ENCODE measurements around the gene SWAP70. TPM values are rescaled to one million over a fixed set of nuclear protein-coding genes. Genes with fewer than 3 reads are reported as not detected.

SWAP70 gene
- total and polyA plus RNA-seq, 10 of the 15 experiments (the other 5 are each of a cell fraction or from before 2014, with no cell fraction given): 20.6 to 62.4 (median 41.7) TPM

DNA sequence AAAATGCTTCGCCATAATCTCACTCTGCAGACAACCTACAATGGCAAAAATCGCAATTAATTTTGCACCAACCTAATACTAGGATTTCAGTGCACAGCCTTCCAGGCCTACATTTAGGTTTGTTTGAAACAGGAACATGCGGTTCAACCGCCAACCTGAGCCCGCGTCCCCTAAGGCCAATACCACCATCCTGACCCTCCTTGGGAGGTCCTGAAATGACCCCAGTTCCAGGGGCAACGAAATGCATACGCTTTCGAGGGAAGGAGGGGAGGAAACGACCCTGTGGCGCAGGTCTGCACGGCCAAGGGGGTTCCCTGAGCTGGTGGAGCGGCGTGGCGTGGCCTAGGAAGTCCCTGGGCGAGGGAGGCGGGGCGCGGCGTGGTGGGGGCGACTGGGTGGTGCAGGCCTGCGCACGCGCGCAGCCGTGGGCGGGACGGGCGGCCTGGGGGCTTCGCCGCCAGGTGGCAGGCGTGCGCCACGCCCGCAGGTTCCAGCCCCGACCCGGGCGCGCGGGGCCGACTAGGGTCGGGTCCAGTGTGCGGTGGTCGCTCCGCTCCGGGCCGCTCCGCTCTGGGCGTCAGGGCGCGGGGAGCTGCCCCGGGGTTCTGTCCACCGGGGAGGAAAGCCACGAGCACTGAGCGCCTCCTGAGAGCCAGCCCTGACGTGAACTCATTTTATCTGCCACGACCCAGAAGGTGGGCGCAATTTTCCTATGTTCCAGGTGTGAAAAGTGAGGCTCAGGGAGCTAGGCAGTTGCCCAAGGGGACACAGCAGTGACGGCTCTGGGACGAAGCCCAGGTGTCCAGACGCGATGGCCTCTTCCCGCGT lies 94.1 kb downstream of the SWAP70 start (continued):
- TF ChIP-seq, protein P1, sequence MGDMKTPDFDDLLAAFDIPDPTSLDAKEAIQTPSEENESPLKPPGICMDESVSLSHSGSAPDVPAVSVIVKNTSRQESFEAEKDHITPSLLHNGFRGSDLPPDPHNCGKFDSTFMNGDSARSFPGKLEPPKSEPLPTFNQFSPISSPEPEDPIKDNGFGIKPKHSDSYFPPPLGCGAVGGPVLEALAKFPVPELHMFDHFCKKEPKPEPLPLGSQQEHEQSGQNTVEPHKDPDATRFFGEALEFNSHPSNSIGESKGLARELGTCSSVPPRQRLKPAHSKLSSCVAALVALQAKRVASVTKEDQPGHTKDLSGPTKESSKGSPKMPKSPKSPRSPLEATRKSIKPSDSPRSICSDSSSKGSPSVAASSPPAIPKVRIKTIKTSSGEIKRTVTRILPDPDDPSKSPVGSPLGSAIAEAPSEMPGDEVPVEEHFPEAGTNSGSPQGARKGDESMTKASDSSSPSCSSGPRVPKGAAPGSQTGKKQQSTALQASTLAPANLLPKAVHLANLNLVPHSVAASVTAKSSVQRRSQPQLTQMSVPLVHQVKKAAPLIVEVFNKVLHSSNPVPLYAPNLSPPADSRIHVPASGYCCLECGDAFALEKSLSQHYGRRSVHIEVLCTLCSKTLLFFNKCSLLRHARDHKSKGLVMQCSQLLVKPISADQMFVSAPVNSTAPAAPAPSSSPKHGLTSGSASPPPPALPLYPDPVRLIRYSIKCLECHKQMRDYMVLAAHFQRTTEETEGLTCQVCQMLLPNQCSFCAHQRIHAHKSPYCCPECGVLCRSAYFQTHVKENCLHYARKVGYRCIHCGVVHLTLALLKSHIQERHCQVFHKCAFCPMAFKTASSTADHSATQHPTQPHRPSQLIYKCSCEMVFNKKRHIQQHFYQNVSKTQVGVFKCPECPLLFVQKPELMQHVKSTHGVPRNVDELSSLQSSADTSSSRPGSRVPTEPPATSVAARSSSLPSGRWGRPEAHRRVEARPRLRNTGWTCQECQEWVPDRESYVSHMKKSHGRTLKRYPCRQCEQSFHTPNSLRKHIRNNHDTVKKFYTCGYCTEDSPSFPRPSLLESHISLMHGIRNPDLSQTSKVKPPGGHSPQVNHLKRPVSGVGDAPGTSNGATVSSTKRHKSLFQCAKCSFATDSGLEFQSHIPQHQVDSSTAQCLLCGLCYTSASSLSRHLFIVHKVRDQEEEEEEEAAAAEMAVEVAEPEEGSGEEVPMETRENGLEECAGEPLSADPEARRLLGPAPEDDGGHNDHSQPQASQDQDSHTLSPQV (IDR thresholded peaks at IDR 0.05): peak; percentile 88
- TF ChIP-seq, protein P2, sequence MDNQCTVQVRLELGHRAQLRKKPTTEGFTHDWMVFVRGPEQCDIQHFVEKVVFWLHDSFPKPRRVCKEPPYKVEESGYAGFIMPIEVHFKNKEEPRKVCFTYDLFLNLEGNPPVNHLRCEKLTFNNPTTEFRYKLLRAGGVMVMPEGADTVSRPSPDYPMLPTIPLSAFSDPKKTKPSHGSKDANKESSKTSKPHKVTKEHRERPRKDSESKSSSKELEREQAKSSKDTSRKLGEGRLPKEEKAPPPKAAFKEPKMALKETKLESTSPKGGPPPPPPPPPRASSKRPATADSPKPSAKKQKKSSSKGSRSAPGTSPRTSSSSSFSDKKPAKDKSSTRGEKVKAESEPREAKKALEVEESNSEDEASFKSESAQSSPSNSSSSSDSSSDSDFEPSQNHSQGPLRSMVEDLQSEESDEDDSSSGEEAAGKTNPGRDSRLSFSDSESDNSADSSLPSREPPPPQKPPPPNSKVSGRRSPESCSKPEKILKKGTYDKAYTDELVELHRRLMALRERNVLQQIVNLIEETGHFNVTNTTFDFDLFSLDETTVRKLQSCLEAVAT (IDR thresholded peaks at IDR 0.05): peak; percentile 39; the same call in 1 of the 2 replicates
- TF ChIP-seq JUNB (IDR thresholded peaks at IDR 0.05): no peak
- TF ChIP-seq, protein P3, sequence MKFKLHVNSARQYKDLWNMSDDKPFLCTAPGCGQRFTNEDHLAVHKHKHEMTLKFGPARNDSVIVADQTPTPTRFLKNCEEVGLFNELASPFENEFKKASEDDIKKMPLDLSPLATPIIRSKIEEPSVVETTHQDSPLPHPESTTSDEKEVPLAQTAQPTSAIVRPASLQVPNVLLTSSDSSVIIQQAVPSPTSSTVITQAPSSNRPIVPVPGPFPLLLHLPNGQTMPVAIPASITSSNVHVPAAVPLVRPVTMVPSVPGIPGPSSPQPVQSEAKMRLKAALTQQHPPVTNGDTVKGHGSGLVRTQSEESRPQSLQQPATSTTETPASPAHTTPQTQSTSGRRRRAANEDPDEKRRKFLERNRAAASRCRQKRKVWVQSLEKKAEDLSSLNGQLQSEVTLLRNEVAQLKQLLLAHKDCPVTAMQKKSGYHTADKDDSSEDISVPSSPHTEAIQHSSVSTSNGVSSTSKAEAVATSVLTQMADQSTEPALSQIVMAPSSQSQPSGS (IDR thresholded peaks at IDR 0.05; ENCODE audit: low read length): no peak
- TF ChIP-seq LARP7 (IDR thresholded peaks at IDR 0.05): peak; percentile 75; the same call in 1 of the 2 replicates
- TF ChIP-seq ZNF217 (IDR thresholded peaks at IDR 0.05): no peak
- TF ChIP-seq NR2F1 (conservative IDR thresholded peaks at IDR 0.05): peak; percentile 73
- TF ChIP-seq HCFC1 (IDR thresholded peaks at IDR 0.05; ENCODE audit: low read length): no peak; the same call in 1 of the 2 replicates
- TF ChIP-seq, protein P4, sequence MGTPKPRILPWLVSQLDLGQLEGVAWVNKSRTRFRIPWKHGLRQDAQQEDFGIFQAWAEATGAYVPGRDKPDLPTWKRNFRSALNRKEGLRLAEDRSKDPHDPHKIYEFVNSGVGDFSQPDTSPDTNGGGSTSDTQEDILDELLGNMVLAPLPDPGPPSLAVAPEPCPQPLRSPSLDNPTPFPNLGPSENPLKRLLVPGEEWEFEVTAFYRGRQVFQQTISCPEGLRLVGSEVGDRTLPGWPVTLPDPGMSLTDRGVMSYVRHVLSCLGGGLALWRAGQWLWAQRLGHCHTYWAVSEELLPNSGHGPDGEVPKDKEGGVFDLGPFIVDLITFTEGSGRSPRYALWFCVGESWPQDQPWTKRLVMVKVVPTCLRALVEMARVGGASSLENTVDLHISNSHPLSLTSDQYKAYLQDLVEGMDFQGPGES (IDR thresholded peaks at IDR 0.05): no peak
- TF ChIP-seq, protein P5, sequence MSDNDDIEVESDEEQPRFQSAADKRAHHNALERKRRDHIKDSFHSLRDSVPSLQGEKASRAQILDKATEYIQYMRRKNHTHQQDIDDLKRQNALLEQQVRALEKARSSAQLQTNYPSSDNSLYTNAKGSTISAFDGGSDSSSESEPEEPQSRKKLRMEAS (IDR thresholded peaks at IDR 0.05; ENCODE audit: low read depth, low read length): peak; percentile 71
- TF ChIP-seq, protein P6, sequence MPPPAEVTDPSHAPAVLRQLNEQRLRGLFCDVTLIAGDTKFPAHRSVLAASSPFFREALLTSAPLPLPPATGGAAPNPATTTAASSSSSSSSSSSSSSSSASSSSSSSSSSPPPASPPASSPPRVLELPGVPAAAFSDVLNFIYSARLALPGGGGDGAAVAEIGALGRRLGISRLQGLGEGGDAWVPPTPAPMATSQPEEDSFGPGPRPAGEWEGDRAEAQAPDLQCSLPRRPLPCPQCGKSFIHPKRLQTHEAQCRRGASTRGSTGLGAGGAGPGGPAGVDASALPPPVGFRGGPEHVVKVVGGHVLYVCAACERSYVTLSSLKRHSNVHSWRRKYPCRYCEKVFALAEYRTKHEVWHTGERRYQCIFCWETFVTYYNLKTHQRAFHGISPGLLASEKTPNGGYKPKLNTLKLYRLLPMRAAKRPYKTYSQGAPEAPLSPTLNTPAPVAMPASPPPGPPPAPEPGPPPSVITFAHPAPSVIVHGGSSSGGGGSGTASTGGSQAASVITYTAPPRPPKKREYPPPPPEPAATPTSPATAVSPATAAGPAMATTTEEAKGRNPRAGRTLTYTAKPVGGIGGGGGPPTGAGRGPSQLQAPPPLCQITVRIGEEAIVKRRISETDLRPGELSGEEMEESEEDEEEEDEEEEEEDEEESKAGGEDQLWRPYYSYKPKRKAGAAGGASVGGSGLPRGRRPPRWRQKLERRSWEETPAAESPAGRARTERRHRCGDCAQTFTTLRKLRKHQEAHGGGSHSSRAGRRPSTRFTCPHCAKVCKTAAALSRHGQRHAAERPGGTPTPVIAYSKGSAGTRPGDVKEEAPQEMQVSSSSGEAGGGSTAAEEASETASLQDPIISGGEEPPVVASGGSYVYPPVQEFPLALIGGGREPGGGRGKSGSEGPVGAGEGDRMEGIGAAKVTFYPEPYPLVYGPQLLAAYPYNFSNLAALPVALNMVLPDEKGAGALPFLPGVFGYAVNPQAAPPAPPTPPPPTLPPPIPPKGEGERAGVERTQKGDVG (CRISPR knock-in tag; IDR thresholded peaks at IDR 0.05): no peak
- no peak for TF ChIP-seq TCF12 (IDR thresholded peaks at IDR 0.05; ENCODE audit: low read depth, low read length)
- no peak for TF ChIP-seq NR2C2 (IDR thresholded peaks at IDR 0.05; ENCODE audit: borderline replicate concordance, control insufficient read depth, insufficient read length, low read depth)
- TF ChIP-seq, protein P7, sequence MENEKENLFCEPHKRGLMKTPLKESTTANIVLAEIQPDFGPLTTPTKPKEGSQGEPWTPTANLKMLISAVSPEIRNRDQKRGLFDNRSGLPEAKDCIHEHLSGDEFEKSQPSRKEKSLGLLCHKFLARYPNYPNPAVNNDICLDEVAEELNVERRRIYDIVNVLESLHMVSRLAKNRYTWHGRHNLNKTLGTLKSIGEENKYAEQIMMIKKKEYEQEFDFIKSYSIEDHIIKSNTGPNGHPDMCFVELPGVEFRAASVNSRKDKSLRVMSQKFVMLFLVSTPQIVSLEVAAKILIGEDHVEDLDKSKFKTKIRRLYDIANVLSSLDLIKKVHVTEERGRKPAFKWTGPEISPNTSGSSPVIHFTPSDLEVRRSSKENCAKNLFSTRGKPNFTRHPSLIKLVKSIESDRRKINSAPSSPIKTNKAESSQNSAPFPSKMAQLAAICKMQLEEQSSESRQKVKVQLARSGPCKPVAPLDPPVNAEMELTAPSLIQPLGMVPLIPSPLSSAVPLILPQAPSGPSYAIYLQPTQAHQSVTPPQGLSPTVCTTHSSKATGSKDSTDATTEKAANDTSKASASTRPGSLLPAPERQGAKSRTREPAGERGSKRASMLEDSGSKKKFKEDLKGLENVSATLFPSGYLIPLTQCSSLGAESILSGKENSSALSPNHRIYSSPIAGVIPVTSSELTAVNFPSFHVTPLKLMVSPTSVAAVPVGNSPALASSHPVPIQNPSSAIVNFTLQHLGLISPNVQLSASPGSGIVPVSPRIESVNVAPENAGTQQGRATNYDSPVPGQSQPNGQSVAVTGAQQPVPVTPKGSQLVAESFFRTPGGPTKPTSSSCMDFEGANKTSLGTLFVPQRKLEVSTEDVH (IDR thresholded peaks at IDR 0.05; ENCODE audit: low read depth, partially characterized antibody): no peak

Measured in GM12878 (cell line).